ENCODE results near the gene NPM1.

- TF ChIP-seq EP300 (IDR thresholded peaks at IDR 0.05) (no peak), CTCF (IDR thresholded peaks at IDR 0.05) (no peak)
Measured at GRCh38 chr5:171436804-171437285, 49.2 kb downstream of the NPM1 start.
